HL-60 (cell line): ENCODE results near the gene PCYT1A.

Experiments
- DNase-seq, 2 experiments: peaks; one replicate each; pipeline ENCODE4 v3.0.0-alpha.2; 2010 to 2020; ENCODE audit warnings: low read depth in 1 of 2, low spot score in 1 of 2
- H3K27ac ChIP-seq: fragments of 250-450 bp; sonication (Bioruptor Pico); replicated peaks from 2 replicates; pipeline ENCODE4 v1.5.1; 2020; ENCODE audit warnings: mild to moderate bottlenecking, moderate library complexity
- H3K27me3 ChIP-seq: fragments of 250-450 bp; sonication (Bioruptor Pico); 2 replicates; pipeline ENCODE4 v1.5.1; 2021; ENCODE audit warnings: mild to moderate bottlenecking, moderate library complexity; ENCODE audit not compliant: insufficient read depth, poor library complexity, severe bottlenecking
- H3K4me3 ChIP-seq: replicated peaks from 2 replicates; pipeline ENCODE4 v1.5.1; 2011; ENCODE audit warnings: mild to moderate bottlenecking, control low read depth, low read length; ENCODE audit not compliant: insufficient read depth
- CTCF ChIP-seq: IDR thresholded peaks from one replicate; pipeline ENCODE4 v1.5.1; 2011; ENCODE audit warnings: low read length, control low read depth, inconsistent platforms; ENCODE audit not compliant: insufficient read depth
- GABPA ChIP-seq: IDR thresholded peaks from 2 replicates; pipeline ENCODE4 v1.6.1; 2012; ENCODE audit warnings: low read depth
- POLR2AphosphoS5 ChIP-seq: IDR thresholded peaks from 2 replicates; pipeline ENCODE4 v1.6.1; 2012; ENCODE audit warnings: low read depth
- REST ChIP-seq: IDR thresholded peaks from 2 replicates; pipeline ENCODE4 v1.6.1; 2012; ENCODE audit warnings: low read depth; ENCODE audit not compliant: insufficient replicate concordance
- SPI1 ChIP-seq: IDR thresholded peaks from 2 replicates; pipeline ENCODE4 v1.6.1; 2012; ENCODE audit warnings: low read depth, mild to moderate bottlenecking, borderline replicate concordance

The PCYT1A gene

GRCh38 chr3:196216089-196216564 is 71.4 kb downstream of the PCYT1A start, which contains the start of gene SLC51A:
SLC51A (plus strand) TSS chr3:196216534; CDS start chr3:196216713, 179 bp downstream.
- TF ChIP-seq SPI1 (no peak), CTCF (no peak), POLR2AphosphoS5 (no peak), GABPA (no peak), REST (no peak)
- H3K4me3 ChIP-seq, result no peak within 1 kb of the TSS
- H3K27ac ChIP-seq, result no peak within 1 kb of the TSS
- DNase-seq, result no peak
- H3K27me3 ChIP-seq, result no peaks in the 10 kb centered on the region

GRCh38 chr3:196215493-196216020 is 72.0 kb downstream of the PCYT1A start:
- H3K27ac ChIP-seq, result no peak overlapping the region
- TF ChIP-seq GABPA (no peak), POLR2AphosphoS5 (no peak), SPI1 (no peak)

GRCh38 chr3:196214783-196215441 is 72.6 kb downstream of the PCYT1A start:
- Histone ChIP-seq H3K27me3 (no peaks in the 10 kb centered on the region), H3K4me3 (no peak overlapping the region), H3K27ac (no peak overlapping the region)
- no peak for DNase-seq
- TF ChIP-seq REST (no peak), GABPA (no peak), CTCF (no peak), SPI1 (no peak), POLR2AphosphoS5 (no peak)

More at GRCh38 chr3:196215493-196216020, 72.0 kb downstream of the PCYT1A start:
- DNase-seq, result no peak
- no peak overlapping the region for H3K4me3 ChIP-seq
- no peaks in the 10 kb centered on the region for H3K27me3 ChIP-seq

- Histone ChIP-seq H3K27ac (no peak within 1 kb of the TSS), H3K27me3 (no peaks in the 10 kb centered on the region), H3K4me3 (no peak within 1 kb of the TSS)
- no peak for DNase-seq
- no peak for TF ChIP-seq SPI1
- TF ChIP-seq REST, result no peak
- no peak for TF ChIP-seq GABPA
- TF ChIP-seq CTCF, result no peak
- no peak for TF ChIP-seq POLR2AphosphoS5
Measured at GRCh38 chr3:196210673-196211556, 76.6 kb downstream of the PCYT1A start, which contains the start of gene ZDHHC19. ZDHHC19 (minus strand) TSS chr3:196211400; CDS start chr3:196211315, 85 bp downstream.
